ENCODE data around the gene BICRAL. TPM values are rescaled to one million over a fixed set of nuclear protein-coding genes. Genes with fewer than 3 reads are reported as not detected.
A peak's percentile ranks its signal among the peaks of the same experiment; 100 is the strongest.
"Not testable (repeated sequence)": the region's sequence is repeated elsewhere in the genome, so short reads cannot be mapped to it uniquely, and the experiment has no call there.

Gene BICRAL
- total and polyA plus RNA-seq, 4 donors = 13.1 to 17.0 (median 13.9) TPM

DNA sequence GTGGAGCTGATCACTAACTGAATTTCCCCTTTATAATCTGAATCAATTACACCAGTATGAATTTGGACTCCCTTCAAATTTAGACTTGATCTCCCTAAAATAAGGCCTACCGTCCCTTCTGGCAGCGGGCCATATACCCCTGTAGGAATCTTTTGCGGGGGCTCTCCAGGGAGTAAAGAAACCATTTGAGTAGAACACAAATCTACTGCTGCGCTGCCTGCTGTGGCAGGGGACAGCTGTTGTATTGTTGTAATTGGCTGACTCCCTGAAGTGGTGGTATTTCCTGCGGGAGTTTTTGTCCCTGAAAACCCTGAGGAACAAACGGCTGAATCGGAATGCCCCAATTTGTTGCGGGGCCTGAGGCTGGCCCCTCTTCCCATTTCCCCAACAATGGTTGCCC lies 118.0 kb downstream of the BICRAL start:
- peak in 1 of 6 donors; percentile 67 for DNase-seq (ENCODE audit: low read depth in 4 of 6, low spot score in 6 of 6)
- Histone ChIP-seq H3K9me3 (ENCODE audit: control insufficient read depth, insufficient read depth, low read length) (no peaks in the 10 kb centered on the region), H3K27ac (ENCODE audit: low read depth, low read length) (no peak overlapping the region), H3K4me3 (ENCODE audit: low read depth, low read length) (no peak overlapping the region), H3K4me1 (ENCODE audit: control insufficient read depth, insufficient read depth, low read length) (peaks cover 7% of the 10 kb centered on the region), H3K27me3 (ENCODE audit: control insufficient read depth, insufficient read depth, low read length) (no peaks in the 10 kb centered on the region), H3K36me3 (ENCODE audit: control insufficient read depth, insufficient read depth, low read length) (no peaks in the 10 kb centered on the region)
- WGBS (ENCODE audit: insufficient coverage) = 0% methylated on average over 1 of the region's 8 CpGs

GRCh38 chr6:42901538-42901957 lies 119.7 kb downstream of the BICRAL start:
- H3K27ac ChIP-seq (ENCODE audit: low read depth, low read length) = no peak overlapping the region
- H3K4me3 ChIP-seq (ENCODE audit: low read depth, low read length) = peak overlapping the region; percentile 7
- 0% methylated on average over 9 of the region's 11 CpGs for WGBS (ENCODE audit: insufficient coverage)

GRCh38 chr6:42902429-42903263 lies 120.8 kb downstream of the BICRAL start:
- not testable (repeated sequence) for H3K9me3 ChIP-seq (ENCODE audit: control insufficient read depth, insufficient read depth, low read length); H3K36me3 ChIP-seq (ENCODE audit: control insufficient read depth, insufficient read depth, low read length); H3K27me3 ChIP-seq (ENCODE audit: control insufficient read depth, insufficient read depth, low read length); H3K4me3 ChIP-seq (ENCODE audit: low read depth, low read length); H3K4me1 ChIP-seq (ENCODE audit: control insufficient read depth, insufficient read depth, low read length); DNase-seq (ENCODE audit: low read depth in 4 of 6, low spot score in 6 of 6); H3K27ac ChIP-seq (ENCODE audit: low read depth, low read length)
- 82% methylated on average over 13 of the region's 22 CpGs for WGBS (ENCODE audit: insufficient coverage)

More at GRCh38 chr6:42901538-42901957, 119.7 kb downstream of the BICRAL start:
- Histone ChIP-seq H3K27me3 (ENCODE audit: control insufficient read depth, insufficient read depth, low read length) (no peaks in the 10 kb centered on the region), H3K36me3 (ENCODE audit: control insufficient read depth, insufficient read depth, low read length) (no peaks in the 10 kb centered on the region), H3K9me3 (ENCODE audit: control insufficient read depth, insufficient read depth, low read length) (no peaks in the 10 kb centered on the region), H3K4me1 (ENCODE audit: control insufficient read depth, insufficient read depth, low read length) (peaks cover 7% of the 10 kb centered on the region)
- DNase-seq (ENCODE audit: low read depth in 4 of 6, low spot score in 6 of 6) = peak in 5 of 6 donors; percentile 72 to 96 (median 76)

- Histone ChIP-seq H3K27ac (ENCODE audit: low read depth, low read length) (no peak overlapping the region), H3K9me3 (ENCODE audit: control insufficient read depth, insufficient read depth, low read length) (no peaks in the 10 kb centered on the region), H3K27me3 (ENCODE audit: control insufficient read depth, insufficient read depth, low read length) (no peaks in the 10 kb centered on the region), H3K4me1 (ENCODE audit: control insufficient read depth, insufficient read depth, low read length) (peaks cover 7% of the 10 kb centered on the region), H3K4me3 (ENCODE audit: low read depth, low read length) (no peak overlapping the region), H3K36me3 (ENCODE audit: control insufficient read depth, insufficient read depth, low read length) (no peaks in the 10 kb centered on the region)
- WGBS (ENCODE audit: insufficient coverage) = 83% methylated on average over 7 of the region's 10 CpGs
- no peak for DNase-seq (ENCODE audit: low read depth in 4 of 6, low spot score in 6 of 6)
Observed at GRCh38 chr6:42904467-42904866, 122.6 kb downstream of the BICRAL start.

- no peak overlapping the region for H3K27ac ChIP-seq (ENCODE audit: low read depth, low read length)
- no peaks in the 10 kb centered on the region for H3K9me3 ChIP-seq (ENCODE audit: control insufficient read depth, insufficient read depth, low read length)
- no peak overlapping the region for H3K4me3 ChIP-seq (ENCODE audit: low read depth, low read length)
- no peaks in the 10 kb centered on the region for H3K36me3 ChIP-seq (ENCODE audit: control insufficient read depth, insufficient read depth, low read length)
- no peaks in the 10 kb centered on the region for H3K27me3 ChIP-seq (ENCODE audit: control insufficient read depth, insufficient read depth, low read length)
- peaks cover 11% of the 10 kb centered on the region for H3K4me1 ChIP-seq (ENCODE audit: control insufficient read depth, insufficient read depth, low read length)
- 56% methylated on average over 5 of the region's 5 CpGs for WGBS (ENCODE audit: insufficient coverage)
- DNase-seq (ENCODE audit: low read depth in 4 of 6, low spot score in 6 of 6) = no peak
Observed at GRCh38 chr6:42907336-42907735, 125.5 kb downstream of the BICRAL start.

GRCh38 chr6:42909835-42910234 lies 128.0 kb downstream of the BICRAL start:
- Histone ChIP-seq H3K27me3 (ENCODE audit: control insufficient read depth, insufficient read depth, low read length) (no peaks in the 10 kb centered on the region), H3K36me3 (ENCODE audit: control insufficient read depth, insufficient read depth, low read length) (no peaks in the 10 kb centered on the region), H3K4me1 (ENCODE audit: control insufficient read depth, insufficient read depth, low read length) (peaks cover 11% of the 10 kb centered on the region), H3K4me3 (ENCODE audit: low read depth, low read length) (no peak overlapping the region), H3K9me3 (ENCODE audit: control insufficient read depth, insufficient read depth, low read length) (no peaks in the 10 kb centered on the region), H3K27ac (ENCODE audit: low read depth, low read length) (no peak overlapping the region)
- 82% methylated on average over 3 of the region's 10 CpGs for WGBS (ENCODE audit: insufficient coverage)
- no peak for DNase-seq (ENCODE audit: low read depth in 4 of 6, low spot score in 6 of 6)

- H3K36me3 ChIP-seq (ENCODE audit: control insufficient read depth, insufficient read depth, low read length) = no peaks in the 10 kb centered on the region
- H3K4me1 ChIP-seq (ENCODE audit: control insufficient read depth, insufficient read depth, low read length) = peaks cover 11% of the 10 kb centered on the region
- H3K27me3 ChIP-seq (ENCODE audit: control insufficient read depth, insufficient read depth, low read length) = no peaks in the 10 kb centered on the region
- no peaks in the 10 kb centered on the region for H3K9me3 ChIP-seq (ENCODE audit: control insufficient read depth, insufficient read depth, low read length)
- peak overlapping the region; percentile 40 for H3K27ac ChIP-seq (ENCODE audit: low read depth, low read length)
- peak overlapping the region; percentile 29 for H3K4me3 ChIP-seq (ENCODE audit: low read depth, low read length)
- 5% methylated on average over 46 of the region's 49 CpGs for WGBS (ENCODE audit: insufficient coverage)
- DNase-seq (ENCODE audit: low read depth in 4 of 6, low spot score in 6 of 6) = peak in 1 of 6 donors; percentile 34
Observed at GRCh38 chr6:42911171-42912021, 129.5 kb downstream of the BICRAL start.

GRCh38 chr6:42914546-42914945 lies 132.7 kb downstream of the BICRAL start:
- peaks cover 11% of the 10 kb centered on the region for H3K4me1 ChIP-seq (ENCODE audit: control insufficient read depth, insufficient read depth, low read length)
- no peaks in the 10 kb centered on the region for H3K9me3 ChIP-seq (ENCODE audit: control insufficient read depth, insufficient read depth, low read length)
- no peaks in the 10 kb centered on the region for H3K27me3 ChIP-seq (ENCODE audit: control insufficient read depth, insufficient read depth, low read length)
- no peak overlapping the region for H3K4me3 ChIP-seq (ENCODE audit: low read depth, low read length)
- no peaks in the 10 kb centered on the region for H3K36me3 ChIP-seq (ENCODE audit: control insufficient read depth, insufficient read depth, low read length)
- no peak overlapping the region for H3K27ac ChIP-seq (ENCODE audit: low read depth, low read length)
- 86% methylated on average over 3 of the region's 4 CpGs for WGBS (ENCODE audit: insufficient coverage)
- no peak for DNase-seq (ENCODE audit: low read depth in 4 of 6, low spot score in 6 of 6)

DNA sequence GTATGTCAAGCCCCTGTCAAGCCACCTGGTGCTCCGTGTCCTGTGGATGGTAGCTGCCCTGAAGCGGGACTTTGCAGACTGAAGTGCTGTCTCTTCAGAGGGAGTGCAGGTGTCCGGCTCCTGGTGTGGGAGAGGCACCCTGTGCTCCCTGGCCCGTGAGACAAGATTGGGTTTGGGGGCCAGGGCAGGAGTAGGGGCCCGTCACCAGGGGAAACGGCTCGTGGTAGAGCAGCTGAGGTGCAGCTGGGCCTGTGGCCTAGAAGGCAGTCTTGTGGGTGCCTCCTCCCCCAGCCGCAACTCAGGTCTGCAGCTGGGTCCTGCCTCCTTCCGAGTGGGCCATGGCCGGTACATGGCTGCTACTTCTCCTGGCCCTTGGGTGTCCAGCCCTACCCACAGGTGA lies 133.9 kb downstream of the BICRAL start, which contains the start of gene PTCRA:
Gene PTCRA, plus strand, starts transcription at position 322 of the 400 bp plus-strand sequence. Its CDS starts 17 bp downstream, at position 339.
- Histone ChIP-seq H3K36me3 (ENCODE audit: control insufficient read depth, insufficient read depth, low read length) (no peaks in the 10 kb centered on the region), H3K27ac (ENCODE audit: low read depth, low read length) (no peak within 1 kb of the TSS), H3K4me3 (ENCODE audit: low read depth, low read length) (no peak within 1 kb of the TSS), H3K9me3 (ENCODE audit: control insufficient read depth, insufficient read depth, low read length) (no peaks in the 10 kb centered on the region), H3K4me1 (ENCODE audit: control insufficient read depth, insufficient read depth, low read length) (peaks cover 11% of the 10 kb centered on the region), H3K27me3 (ENCODE audit: control insufficient read depth, insufficient read depth, low read length) (no peaks in the 10 kb centered on the region)
- 84% methylated on average over 10 of the region's 10 CpGs for WGBS (ENCODE audit: insufficient coverage)
- no peak for DNase-seq (ENCODE audit: low read depth in 4 of 6, low spot score in 6 of 6)

Data from spinal cord (tissue), 10 donors.